ENCODE results near the gene PPP1R37.

The PPP1R37 gene

GRCh38 chr19:45156011-45156630 lies 63.1 kb downstream of the PPP1R37 start:
- DNase-seq = no peak

GRCh38 chr19:45156751-45157150 lies 63.8 kb downstream of the PPP1R37 start:
- DNase-seq = no peak

GRCh38 chr19:45158503-45159209 lies 65.7 kb downstream of the PPP1R37 start:
- no peak for DNase-seq

- DNase-seq = no peak
These were observed 66.4 kb downstream of the PPP1R37 start for GRCh38 chr19:45159210-45159970.

- no peak for DNase-seq
These were observed 67.0 kb downstream of the PPP1R37 start for GRCh38 chr19:45159971-45160324.

- no peak for DNase-seq
These were observed 68.1 kb downstream of the PPP1R37 start, which contains the start of gene NKPD1 for GRCh38 chr19:45160870-45161737. TSS of gene NKPD1 (minus strand) at chr19:45160982. CDS start at chr19:45160150, 832 bp downstream.

- DNase-seq = no peak
These were observed 69.0 kb downstream of the PPP1R37 start for GRCh38 chr19:45161738-45162607.

GRCh38 chr19:45162608-45163143 lies 69.7 kb downstream of the PPP1R37 start:
- DNase-seq = no peak

- no peak for DNase-seq
These were observed 70.2 kb downstream of the PPP1R37 start for GRCh38 chr19:45163156-45163555.

- DNase-seq = no peak
These were observed 70.9 kb downstream of the PPP1R37 start for GRCh38 chr19:45163751-45164460.

- peak; percentile 59 for DNase-seq
These were observed 71.8 kb downstream of the PPP1R37 start for GRCh38 chr19:45164577-45165335.

- no peak for DNase-seq
These were observed 73.8 kb downstream of the PPP1R37 start for GRCh38 chr19:45166723-45167252.

- no peak for DNase-seq
These were observed 75.9 kb downstream of the PPP1R37 start for GRCh38 chr19:45168767-45169351.

GRCh38 chr19:45169602-45170001 lies 76.6 kb downstream of the PPP1R37 start:
- no peak for DNase-seq

GRCh38 chr19:45170146-45171106 lies 77.4 kb downstream of the PPP1R37 start:
- DNase-seq = no peak

- peak; percentile 25 for DNase-seq
These were observed 78.2 kb downstream of the PPP1R37 start for GRCh38 chr19:45171211-45171623.

- DNase-seq = no peak
These were observed 79.2 kb downstream of the PPP1R37 start for GRCh38 chr19:45172173-45172572.

GRCh38 chr19:45172611-45173208 lies 79.7 kb downstream of the PPP1R37 start:
- no peak for DNase-seq

Data from stimulated activated naive CD4-positive, alpha-beta T cell treated with Interleukin-2 at 50 U/mL for 16 hours (primary cell).